Fibroblast of pulmonary artery (primary cell): ENCODE measurements around the gene PTPRN2.
"Not testable (repeated sequence)": the region's sequence is repeated elsewhere in the genome, so short reads cannot be mapped to it uniquely, and the experiment has no call there.

ENCODE experiments used
- DNase-seq: peaks from one replicate; pipeline ENCODE4 v3.0.0-alpha.2; 2010; ENCODE audit warnings: low read depth
- H3K4me3 ChIP-seq: replicated peaks from 2 replicates; pipeline ENCODE4 v1.5.1; 2011; ENCODE audit warnings: low read depth, mild to moderate bottlenecking, control low read depth, low read length, moderate library complexity
- CTCF ChIP-seq: IDR thresholded peaks from 2 replicates; pipeline ENCODE4 v1.5.1; 2011; ENCODE audit warnings: mild to moderate bottlenecking, control low read depth, low read length, inconsistent platforms; ENCODE audit errors: missing control alignments

Gene PTPRN2

GRCh38 chr7:158164101-158165095 is 423.2 kb downstream of the PTPRN2 start:
- no peak overlapping the region for H3K4me3 ChIP-seq
- no peak for TF ChIP-seq CTCF
- no peak for DNase-seq

- no peak for DNase-seq
- no peak for TF ChIP-seq CTCF
- no peak overlapping the region for H3K4me3 ChIP-seq
Measured at GRCh38 chr7:158161194-158161593, 426.4 kb downstream of the PTPRN2 start.

DNA sequence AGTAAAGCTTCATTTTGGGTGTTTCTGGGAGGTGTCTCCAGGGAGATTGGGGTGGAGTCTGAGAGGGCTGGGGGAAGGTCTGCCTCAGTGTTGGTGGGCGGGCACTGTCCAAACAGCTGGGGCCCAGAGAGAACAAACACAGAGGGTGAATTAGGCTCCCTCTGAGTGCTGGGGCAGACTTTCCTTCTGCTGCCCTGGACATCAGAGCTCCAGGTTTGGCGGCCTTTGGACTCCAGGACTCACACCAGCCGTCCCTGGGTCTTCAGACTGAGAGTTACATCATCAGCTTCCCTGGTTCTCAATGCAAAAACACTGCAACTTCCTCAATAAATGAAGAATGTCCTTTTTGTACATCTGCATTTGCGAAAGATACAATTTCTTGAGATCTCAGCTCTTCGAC is 427.4 kb downstream of the PTPRN2 start:
- H3K4me3 ChIP-seq: no peak overlapping the region
- no peak for DNase-seq
- TF ChIP-seq CTCF: no peak

GRCh38 chr7:158157460-158157859 is 430.2 kb downstream of the PTPRN2 start:
- no peak for TF ChIP-seq CTCF
- no peak for DNase-seq
- no peak overlapping the region for H3K4me3 ChIP-seq

DNA sequence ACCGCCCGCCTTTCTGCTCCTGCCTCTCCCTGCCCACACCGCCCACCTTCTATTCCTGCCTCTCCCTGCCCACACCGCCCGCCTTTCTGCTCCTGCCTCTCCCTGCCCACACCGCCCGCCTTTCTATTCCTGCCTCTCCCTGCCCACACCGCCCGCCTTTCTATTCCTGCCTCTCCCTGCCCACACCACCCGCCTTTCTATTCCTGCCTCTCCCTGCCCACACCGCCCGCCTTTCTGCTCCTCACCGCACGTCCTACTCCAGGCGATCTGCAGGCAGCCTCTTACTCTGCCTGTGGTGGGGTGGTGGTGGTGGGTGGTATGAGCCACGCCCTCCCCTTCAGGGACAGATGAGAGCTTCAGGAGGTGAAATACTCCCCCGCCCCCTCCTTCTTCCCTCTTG is 436.4 kb downstream of the PTPRN2 start:
- not testable (repeated sequence) for H3K4me3 ChIP-seq
- DNase-seq: peak; percentile 8

GRCh38 chr7:158150234-158150633 is 437.4 kb downstream of the PTPRN2 start:
- no peak for TF ChIP-seq CTCF

GRCh38 chr7:158147431-158147830 is 440.2 kb downstream of the PTPRN2 start:
- not testable (repeated sequence) for H3K4me3 ChIP-seq
- peak; percentile 3 for DNase-seq

More at GRCh38 chr7:158150234-158150633, 437.4 kb downstream of the PTPRN2 start:
- no peak overlapping the region for H3K4me3 ChIP-seq
- DNase-seq: no peak

GRCh38 chr7:158145370-158145769 is 442.3 kb downstream of the PTPRN2 start:
- no peak for TF ChIP-seq CTCF
- no peak overlapping the region for H3K4me3 ChIP-seq
- DNase-seq: no peak
